NCI-H748 (cell line): ENCODE data around the gene COMMD4.
"Not testable (repeated sequence)": the region's sequence is repeated elsewhere in the genome, so short reads cannot be mapped to it uniquely, and the experiment has no call there.

Experiments used
- DNase-seq: peaks from one replicate; lab custom pipeline; 2025; ENCODE audit not compliant: unreplicated experiment; lab: John Stamatoyannopoulos, UW

COMMD4 gene

DNA sequence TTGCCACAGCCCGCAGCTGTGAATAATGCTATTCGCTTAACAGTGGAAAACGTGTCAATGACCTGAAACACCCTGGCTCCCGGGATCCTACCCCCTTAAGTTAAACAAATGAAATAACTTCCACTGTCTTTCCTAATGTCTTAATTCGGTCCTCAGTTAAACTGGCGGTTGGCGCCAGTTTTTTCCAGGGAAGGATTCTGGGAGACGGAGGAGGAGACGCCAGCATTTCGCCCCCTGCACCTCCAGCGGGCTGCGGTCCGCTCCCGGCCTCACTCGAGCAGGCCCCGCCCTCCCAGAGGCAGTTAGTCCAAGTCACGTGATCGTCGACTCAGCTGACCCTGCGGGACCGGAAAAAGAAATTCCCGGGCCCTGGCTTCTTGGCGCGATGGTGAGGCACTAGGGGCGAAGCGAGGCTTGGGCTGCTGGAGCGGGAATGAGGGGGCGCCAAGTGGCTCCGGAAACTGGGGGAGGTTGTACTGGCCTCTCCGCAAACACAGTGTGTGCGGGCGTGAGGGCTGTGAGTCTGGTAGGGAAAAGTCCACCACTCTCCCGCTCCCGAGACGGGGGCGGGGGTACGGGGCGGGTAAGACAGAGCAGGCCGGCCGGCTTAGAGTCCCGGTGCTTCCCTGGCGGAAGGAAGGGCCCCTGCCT, at the start of gene COMMD4:
COMMD4 (plus strand) TSS at position 359 of the 651 bp plus-strand sequence; CDS start at position 386, 27 bp downstream.
- DNase-seq = peak; percentile 96

DNA sequence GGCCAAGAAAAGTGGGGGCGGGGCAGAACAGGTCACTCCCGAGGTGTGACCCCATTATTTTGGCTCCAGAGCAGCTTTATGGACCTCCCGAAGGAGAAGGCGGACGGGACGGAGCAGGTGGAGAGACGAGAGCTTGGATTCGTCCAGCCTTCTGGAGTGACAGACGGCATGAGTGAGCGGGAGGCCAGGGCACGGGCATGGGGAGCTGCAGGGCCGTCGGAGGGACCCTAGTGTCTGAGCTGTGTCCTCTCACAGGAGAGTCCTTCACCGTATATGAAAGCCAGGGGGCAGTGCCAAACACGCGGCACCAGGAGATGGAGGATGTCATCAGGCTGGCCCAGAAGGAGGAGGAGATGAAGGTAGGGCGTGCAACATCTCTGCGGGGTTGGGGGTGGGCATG, 42.2 kb upstream of the COMMD4 start:
- DNase-seq = not testable (repeated sequence)

DNA sequence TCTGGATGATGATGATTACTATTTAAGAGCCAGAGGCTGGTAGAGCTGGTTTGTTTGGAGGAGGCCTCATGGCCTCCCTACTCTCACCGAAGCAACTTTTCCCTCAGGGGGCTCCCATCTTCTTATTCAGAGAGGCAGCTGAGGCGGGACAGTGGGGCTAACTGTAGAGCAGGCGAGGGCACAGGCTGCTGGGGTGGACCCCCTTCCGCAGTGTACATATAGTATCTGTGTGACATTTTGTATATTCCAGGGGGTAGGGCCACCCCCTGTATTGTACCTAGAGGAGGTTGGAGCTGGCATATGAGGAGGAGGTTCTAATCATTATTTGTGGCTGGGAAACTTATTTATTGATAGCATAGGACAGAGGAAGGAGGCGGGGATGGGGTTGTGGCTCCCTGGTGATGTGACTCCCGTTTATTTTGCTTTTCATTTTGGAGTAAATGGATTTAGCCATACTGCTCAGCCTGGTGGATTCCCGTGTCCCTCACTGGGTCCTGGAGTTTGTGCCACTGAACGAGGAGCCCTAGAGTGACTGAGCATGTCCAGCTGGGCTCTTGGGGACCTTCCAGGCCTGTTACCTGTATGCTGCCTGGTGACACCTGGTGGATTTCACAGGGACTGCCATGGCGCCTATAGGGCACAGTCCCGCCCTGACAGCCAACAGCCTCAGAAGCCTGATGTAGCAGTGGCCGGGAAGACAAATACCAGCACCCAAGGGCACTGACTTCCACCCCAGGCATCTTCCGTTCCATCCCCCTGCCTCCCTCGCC, 37.1 kb upstream of the COMMD4 start:
- not testable (repeated sequence) for DNase-seq

DNA sequence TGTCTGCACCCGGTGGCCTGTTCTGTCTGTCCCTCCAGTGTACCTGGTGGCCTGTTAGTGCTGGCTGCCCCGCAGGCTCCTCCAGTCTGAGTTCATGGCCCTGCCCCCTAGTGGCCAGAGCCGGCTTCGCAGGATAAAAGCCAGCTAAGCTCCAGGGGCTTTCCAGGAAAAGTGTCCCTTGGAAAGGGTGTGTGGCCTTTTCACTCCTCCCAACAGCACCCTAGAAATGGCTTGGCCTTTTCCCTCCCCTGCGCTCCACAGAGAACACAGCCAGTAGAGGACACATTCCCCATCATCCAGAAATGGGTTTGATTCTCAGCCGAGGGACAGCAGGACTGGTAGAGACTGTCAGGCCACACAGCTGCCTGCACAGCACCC, 36.6 kb upstream of the COMMD4 start:
- DNase-seq = not testable (repeated sequence)

DNA sequence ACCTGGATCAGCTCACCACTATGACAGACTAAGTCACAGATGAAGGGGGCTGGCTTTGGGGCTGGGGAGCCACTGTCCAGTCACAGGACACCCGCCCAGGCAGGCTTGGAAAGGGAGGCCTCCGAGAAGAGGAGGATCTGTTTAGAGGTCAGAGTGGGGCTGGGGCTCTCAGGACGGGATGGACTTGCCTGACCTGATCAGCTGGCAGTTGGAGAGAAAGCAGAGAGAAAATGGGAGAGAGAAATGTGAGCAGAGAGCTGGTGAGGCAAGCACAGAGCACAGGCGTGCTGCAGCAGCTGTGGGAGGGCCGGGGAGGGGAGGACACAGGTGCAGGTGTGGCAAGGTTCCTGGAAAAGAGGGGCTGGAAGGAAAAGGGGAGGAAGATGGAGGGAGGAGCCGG, 35.8 kb upstream of the COMMD4 start:
- not testable (repeated sequence) for DNase-seq

DNA sequence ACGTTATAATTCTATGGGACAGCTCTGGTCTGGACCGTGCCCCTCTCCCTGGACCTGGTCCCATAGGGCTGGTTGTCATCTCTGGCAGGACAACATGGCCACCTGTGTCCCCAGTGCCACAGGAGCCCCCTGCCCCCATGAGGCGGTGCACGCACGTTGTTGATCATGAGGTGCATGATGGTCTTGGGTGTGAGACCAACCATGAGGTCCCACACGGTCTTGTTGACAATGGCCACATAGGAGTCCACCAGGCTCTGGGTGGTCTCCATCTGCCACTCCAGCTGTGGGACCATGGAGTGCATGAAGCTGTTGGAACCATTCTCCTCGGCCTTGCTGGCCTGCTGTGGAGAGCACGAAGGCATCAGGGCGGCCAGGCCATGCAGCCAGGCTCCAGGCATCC, 33.5 kb upstream of the COMMD4 start:
- no peak for DNase-seq

DNA sequence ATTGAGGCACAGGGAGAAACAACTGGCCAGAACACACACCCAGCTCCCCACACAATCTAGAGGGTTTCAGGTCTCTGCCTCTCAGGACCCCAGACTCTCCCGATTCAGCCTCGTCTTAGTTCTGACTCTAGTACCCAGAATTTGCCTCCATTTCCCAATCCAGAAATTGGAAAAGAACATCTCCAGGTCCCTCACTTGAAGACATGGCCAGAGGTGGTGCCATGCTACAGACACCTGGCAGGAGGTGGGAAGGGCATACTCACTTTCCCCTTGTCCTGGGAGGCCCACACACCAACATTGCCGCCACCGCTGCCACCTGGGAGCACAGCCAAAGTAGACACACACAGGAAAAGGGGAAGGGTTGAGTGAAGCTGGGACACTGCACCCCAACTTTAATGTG, 33.1 kb upstream of the COMMD4 start:
- not testable (repeated sequence) for DNase-seq

DNA sequence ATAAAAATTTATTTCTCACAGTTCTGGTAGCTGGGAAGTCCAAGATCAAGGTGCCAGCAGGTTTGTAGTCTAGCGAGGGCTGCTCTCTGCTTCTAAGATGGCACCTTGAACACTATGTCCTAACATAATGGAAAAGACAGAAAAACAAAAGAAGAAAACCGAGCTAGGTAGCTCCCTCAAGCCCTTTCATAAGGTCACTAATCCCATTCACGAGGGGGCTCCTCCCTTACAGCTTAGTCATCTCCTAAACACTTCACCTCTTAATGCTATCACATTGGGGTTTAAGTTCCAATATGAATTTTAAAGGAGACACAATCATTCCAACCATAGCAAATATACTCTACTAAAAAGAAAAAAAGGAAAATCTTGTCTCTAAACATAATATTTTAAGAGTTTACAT, 29.7 kb upstream of the COMMD4 start:
- DNase-seq = peak; percentile 1

DNA sequence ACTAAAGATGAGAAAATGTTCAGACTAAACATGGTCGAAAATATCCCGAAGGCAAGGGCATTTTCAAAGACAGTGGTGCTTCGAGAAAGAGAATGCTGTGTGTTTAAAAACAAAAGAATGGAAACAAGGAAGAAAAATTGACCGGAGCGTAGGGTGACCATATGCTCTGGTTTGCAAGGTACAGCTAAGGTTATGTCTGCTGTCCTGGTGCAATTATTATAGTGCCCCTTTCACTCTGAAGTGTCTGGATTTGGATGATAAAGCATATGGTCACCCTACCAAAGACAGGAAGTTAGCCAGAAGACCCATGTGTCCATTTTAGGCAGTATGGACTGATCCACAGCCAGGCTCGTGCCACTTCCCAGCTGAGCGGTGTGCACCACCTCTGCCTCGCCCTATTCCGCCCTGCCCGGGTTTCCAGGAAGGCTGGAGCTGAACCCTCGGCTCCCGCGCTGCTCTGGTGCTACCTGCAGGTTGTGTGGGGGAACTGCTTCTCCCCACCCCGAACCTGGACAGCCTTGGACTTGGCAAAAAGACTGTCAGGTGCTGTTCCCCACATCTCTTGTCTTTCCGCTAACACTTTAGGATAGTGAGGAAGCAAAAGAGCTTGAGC, 28.0 kb upstream of the COMMD4 start:
- peak; percentile 62 for DNase-seq

DNA sequence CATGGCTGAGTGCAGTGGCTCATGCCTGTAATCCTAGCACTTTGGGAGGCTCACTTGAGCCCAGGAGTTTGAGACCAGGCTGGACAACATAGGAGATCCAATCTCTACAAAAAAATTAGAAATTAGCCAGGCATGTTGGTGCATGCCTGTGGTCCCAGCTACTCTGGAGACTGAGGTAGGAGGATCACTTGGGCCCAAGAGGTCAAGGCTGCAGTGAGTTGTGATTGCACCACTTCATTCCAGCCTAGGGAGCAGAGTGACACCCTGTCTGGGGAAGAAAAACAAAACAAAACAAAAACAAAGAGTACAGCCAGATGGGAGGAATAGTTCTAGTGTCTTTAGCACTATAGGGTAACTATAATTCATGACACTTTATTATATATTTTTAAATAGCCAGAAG, 26.2 kb upstream of the COMMD4 start:
- DNase-seq = no peak

DNA sequence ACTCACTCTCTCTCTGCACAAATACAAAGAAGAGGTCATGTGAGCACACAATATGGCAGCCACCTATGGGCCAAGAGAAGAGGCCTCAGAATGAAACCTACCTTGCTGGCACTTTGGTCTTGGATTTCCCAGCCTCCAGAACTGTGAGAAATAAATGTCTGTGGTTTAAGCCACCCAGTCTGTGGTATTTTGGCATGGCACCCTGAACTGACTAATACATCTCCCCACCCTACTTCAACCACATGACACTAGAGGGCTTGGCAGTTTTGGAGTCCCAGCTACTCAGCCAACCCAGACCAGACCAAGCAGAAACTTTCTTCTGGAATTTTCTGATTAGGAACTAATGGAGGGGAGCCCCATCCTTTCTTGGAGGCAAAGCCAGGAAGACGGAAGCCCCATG, 23.3 kb upstream of the COMMD4 start:
- DNase-seq = not testable (repeated sequence)

DNA sequence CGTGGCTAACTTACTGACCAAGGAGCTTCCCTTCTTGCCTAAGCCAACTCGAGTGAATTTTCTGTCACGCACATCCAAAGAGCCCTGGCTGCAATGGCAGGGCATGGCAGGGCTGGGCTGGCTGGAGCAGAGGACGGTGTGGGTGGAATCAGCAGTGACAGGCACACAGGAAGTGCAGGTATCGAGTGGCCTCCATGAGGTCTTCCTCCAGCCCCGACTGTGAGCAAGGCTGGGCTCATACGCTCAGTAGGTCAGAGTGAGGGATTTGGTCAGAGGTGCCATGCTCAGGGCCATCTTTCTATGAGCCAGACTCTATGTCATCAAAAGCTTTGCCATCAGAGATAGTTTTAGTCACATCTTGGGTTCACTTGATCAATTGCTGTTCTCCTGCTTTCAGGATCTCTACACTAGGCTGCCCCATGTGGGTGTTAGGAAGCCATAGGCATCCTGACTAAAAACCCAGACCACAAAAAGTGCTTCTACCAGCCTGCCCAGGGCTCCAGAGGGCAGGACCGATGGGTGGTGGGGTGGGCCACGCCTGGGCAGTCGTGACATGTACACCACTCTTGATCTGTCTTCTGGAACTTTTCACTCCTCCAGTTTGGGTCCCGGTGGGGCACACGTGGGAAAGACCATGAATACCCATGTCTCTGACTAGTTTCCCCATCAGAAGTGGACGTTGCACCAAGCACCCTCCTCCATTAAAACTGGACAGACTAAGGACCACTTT, 22.6 kb upstream of the COMMD4 start:
- no peak for DNase-seq

DNA sequence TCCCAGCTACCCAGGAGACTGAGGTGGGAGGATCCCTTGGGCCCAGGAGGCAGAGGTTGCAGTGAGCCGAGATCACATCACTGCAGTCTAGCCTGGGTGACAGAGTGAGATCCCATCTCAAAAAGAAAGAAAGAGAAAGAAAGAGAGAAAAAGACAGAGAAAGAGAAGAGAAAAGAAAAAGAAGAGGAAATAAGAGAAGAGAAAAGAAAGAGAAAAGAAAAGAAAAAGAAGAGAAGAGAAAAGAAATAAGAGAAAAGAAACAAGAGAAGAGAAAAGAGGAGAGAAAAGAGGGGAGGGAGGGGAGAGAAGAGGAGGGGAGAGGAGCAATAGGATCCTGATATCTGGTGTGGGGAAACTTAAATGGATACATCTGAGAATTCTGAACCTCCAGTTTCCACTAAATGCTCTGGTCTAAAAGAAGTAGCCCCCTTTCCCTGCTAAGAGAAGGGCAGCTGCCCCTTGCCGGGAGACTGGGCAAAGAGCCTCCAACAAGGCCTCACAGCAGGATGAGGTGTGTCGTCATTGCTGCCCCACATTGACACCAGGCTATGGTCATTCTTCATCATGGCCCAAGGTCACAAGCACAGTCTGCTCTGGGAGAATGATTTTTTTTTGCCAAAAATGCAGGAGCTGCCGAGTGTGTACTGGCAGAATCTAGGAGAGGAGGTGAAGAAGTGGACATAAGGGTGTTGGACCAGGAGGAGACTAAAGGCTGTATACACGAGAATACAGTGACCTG, 21.1 kb upstream of the COMMD4 start:
- no peak for DNase-seq

DNA sequence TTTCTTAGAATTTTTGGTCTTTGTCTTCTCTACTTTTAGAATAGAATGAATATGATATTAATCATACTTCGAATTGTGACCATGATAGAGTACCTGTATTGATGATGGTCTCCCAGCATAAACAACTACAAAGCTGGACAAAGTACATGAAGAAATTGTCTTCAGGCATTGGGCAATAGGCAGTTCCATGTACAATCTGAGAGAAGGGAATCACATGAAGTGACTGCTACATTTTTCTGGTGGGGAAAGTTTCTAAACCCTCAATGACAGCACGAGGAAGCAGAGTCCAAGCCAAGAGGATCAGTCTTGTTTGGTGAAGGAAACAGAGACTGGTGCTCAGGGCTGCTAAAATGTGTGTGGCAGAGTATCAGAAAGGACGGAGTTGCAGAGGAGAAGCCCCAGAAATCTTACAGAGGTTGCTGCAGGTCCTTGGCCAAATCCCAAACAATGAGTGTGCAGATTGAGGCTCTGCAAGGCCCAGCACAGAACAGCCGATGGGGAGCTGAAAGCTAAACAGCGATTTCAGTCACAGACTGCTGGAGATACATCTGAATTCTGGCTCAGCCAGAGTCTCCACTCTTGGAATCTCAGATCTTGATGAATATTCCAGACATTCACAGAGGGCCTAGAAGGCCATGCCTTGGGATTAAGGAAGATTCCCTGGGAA, 16.5 kb upstream of the COMMD4 start:
- DNase-seq = not testable (repeated sequence)

DNA sequence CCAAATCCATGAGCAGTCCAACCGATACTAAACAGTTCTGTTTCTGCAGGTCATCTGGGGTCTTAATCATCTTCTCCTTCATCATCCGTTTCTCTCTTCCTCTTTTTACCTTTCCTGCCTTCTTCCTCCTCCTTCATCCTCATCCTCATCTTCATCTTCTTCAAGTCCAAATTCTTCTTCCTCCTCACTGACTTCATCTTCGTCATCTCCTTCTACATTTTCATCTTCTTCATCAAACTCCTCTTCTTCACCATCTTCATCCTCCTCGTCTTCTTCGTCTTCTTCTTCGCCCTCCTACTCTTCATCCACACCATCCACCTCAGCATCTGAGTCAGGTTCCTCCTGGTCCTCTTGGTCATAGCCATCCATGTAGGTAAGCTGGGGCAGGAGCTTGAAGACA, 14.2 kb upstream of the COMMD4 start:
- DNase-seq = no peak

DNA sequence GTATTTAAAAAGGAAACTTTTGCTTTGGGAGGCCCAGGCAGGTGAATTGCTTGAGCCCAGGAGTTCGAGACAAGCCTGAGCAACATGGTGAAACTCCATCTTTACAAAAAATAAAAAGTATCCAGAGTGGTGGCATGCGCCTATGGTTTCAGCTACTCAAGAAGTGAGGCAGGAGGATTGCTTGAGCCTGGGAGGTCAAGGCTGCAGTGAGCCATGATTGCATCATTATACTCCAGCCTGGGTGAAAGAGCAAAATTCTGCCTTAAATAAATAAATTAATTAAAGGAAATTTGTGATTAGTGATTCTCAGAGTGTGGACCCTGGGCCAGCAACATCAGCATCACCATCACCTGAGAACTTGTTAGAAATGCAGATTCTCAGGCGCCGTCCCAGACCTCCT, 9.9 kb upstream of the COMMD4 start:
- no peak for DNase-seq

DNA sequence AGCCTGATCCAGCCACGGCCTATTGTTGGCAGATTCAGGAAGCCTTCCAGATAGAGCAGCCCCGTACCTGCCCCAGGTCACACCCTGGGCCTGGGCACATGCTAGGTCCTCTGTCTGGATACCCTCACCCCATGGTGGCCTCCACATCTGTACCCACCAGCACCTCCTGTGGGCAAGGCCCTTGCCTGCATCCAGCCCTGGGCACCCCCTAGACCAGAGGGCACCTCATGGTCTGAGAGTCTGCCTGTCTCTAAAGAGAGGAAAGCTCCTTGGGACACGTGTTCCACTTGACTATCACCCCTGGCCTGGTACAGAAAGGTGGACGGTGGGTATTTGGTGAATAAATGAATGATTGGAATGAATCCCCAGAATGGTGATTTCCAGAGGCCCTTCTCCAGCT, 8.9 kb upstream of the COMMD4 start:
- DNase-seq = no peak

DNA sequence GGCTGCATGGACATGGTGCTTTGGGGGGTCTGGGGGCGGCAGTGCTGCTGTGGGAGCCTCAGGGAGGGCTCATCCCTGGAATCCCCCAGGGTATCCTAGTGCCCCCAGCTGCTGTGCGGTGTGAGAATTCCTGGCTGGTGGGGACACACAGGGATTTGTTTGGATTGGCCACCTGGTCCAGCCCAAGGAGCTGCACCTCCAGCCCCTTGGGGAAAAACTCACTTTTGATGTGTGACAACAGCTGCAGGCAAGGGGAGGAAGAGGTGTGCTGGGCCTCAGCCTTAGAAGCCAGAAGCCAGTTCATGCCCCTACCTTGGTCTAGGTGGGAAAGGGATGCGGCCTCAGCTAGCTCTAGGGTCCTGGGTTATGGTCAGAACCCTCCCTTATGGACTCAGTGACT, 8.4 kb upstream of the COMMD4 start:
- DNase-seq = no peak

DNA sequence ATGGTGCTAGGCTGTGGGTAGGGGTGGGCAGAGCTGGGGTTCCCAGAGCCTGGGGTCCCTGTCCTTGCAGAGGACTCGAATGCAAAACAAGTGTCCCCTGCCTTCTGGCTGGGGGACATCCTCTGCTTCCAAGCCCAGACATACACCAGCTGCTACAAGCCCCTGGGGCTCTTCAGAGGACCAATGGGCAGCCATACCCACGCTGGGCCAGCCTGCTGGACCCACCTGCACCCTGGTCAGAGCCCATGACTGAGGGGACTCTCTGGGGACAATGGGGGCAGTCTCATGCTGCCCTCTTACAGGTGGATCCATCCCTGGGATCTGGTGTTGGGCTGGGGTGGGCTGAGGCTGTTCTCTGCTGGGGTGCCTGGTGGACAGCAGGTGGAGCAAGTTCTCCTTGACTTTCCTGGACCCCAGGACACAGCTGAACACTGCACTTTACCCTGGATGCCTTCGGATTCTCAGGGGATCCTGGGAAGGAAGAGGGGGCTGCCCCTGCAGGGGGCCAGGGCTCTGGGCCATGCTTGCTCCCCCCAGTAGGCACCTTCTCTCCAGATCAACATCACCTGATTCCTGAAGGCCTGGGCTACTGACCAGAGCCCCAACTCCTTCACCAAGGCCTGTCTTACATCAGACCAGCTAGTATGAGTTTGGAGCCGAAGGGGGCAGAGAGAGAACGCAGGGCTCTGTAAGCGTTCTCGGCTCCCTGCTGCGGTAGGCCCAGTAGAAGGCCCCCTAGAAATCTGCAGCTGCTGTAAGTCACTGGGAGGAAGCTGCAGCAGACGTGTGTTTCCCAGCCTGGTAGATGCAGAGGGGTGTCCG, 7.2 kb upstream of the COMMD4 start:
- no peak for DNase-seq

DNA sequence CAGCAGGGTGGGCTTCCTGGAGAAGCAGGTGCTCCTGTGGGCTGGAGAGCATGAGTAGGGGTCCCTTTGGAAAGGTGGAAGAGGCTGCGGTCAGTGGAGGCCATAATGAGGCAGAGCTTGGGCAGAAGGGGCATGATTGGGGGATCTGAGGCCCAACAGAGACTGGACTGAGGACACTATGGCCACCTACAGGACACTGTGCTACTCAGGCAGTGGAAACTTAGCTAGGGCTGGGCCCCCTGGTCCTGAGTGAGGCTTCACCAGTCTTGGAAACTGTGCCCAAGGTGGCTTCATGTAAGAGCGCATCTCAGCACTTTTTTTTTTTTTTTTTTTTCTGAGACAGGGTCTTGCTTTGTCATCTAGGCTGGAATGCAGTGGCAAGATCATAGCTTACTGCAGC, 6.3 kb upstream of the COMMD4 start:
- DNase-seq = no peak
